ENCODE results near the gene ULK4.

The ULK4 gene

DNA sequence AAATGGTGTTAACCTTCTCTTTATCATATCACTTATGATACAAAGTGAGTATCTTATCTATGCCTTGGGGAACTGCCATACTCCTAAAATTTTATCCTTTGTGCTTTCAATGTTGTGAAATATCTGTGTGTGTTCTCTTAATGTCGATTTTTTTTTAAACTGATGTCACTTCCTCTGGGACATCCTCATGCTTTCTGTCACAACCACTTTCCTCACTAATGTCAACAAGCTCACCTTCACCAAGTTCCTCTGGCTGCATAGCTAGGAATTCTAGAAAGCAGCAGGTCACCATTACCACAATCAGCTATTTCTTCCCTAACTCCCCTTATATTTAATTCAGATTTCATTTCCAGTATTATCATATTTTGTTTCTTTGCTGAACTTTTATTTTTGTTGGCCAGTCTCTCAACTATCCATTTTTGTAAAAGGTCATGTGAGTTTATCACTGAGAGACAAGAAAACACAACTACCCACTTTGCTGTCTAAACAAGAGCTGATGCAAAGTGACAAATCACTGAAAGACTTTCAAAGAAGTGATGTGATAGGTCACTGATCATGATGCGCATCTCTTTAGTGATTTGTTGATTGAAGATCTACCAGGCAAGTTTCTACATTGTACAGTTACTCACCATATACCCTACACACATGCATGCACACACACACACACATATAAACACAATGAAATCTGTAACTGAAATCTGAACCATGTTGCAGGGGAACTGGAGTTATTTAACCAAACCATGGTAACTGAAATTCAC is 369.0 kb downstream of the ULK4 start:
- no peaks in the 10 kb centered on the region for H3K4me1 ChIP-seq (ENCODE audit: control insufficient read depth, insufficient read depth, low read length)
- H3K27me3 ChIP-seq (ENCODE audit: control insufficient read depth, insufficient read depth, low read length) = no peaks in the 10 kb centered on the region
- no peak for DNase-seq (ENCODE audit: low read depth, low spot score)
- no peak overlapping the region for H3K27ac ChIP-seq (ENCODE audit: low read length)
- no CpG with 5 or more reads among the region's 2 CpGs for WGBS (ENCODE audit: insufficient coverage, insufficient read length)
- no peak overlapping the region for H3K4me3 ChIP-seq (ENCODE audit: low read length)
- H3K36me3 ChIP-seq (ENCODE audit: control insufficient read depth, insufficient read depth, low read length) = no peaks in the 10 kb centered on the region
- H3K9me3 ChIP-seq (ENCODE audit: control insufficient read depth, insufficient read depth, low read length) = no peaks in the 10 kb centered on the region

DNA sequence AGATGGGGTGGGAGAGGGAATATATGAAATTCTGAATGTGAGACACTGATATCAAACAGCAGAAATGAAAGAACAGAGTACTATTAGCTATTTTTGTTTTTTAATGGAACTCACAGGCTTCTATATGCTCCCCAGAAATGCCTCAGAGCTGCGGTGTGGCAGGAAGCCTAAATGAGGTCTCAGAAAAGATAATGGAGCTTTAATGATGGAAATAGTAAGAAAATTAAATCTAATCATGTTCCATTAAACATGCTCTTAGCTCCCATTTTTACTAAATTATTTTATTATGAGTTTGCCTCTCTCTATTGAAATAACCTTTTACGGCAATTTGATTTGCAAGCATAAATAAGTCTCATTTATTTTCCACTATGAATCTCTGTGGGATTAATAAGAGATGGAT is 378.9 kb downstream of the ULK4 start:
- Histone ChIP-seq H3K27me3 (ENCODE audit: control insufficient read depth, insufficient read depth, low read length) (no peaks in the 10 kb centered on the region), H3K9me3 (ENCODE audit: control insufficient read depth, insufficient read depth, low read length) (no peaks in the 10 kb centered on the region), H3K27ac (ENCODE audit: low read length) (no peak overlapping the region), H3K4me1 (ENCODE audit: control insufficient read depth, insufficient read depth, low read length) (no peaks in the 10 kb centered on the region; the same call in 1 of the 2 replicates), H3K4me3 (ENCODE audit: low read length) (no peak overlapping the region), H3K36me3 (ENCODE audit: control insufficient read depth, insufficient read depth, low read length) (no peaks in the 10 kb centered on the region)
- no CpG with 5 or more reads among the region's 2 CpGs for WGBS (ENCODE audit: insufficient coverage, insufficient read length)
- no peak for DNase-seq (ENCODE audit: low read depth, low spot score)

DNA sequence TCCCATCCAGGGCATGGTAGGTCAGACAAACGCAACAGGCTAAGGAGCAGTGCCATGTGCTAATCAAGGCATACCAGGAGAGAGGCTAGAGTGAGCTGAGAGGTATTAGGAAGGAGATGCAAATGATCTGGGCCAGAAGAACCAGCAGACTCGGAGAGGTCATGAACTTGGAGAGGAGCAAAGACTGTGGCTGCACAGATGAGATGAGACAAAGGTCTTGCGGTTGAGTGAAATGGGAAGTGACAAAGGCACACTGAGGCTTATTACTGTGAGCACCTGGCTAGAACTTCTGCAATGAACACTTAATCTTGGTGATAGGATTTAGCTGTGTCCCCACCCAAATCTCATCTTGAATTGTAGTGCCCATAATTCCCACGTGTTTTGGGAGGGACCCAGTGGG is 380.2 kb downstream of the ULK4 start:
- no peaks in the 10 kb centered on the region for H3K9me3 ChIP-seq (ENCODE audit: control insufficient read depth, insufficient read depth, low read length)
- DNase-seq (ENCODE audit: low read depth, low spot score) = no peak
- H3K4me3 ChIP-seq (ENCODE audit: low read length) = no peak overlapping the region
- H3K4me1 ChIP-seq (ENCODE audit: control insufficient read depth, insufficient read depth, low read length) = no peaks in the 10 kb centered on the region; the same call in 1 of the 2 replicates
- H3K36me3 ChIP-seq (ENCODE audit: control insufficient read depth, insufficient read depth, low read length) = no peaks in the 10 kb centered on the region
- H3K27ac ChIP-seq (ENCODE audit: low read length) = no peak overlapping the region
- H3K27me3 ChIP-seq (ENCODE audit: control insufficient read depth, insufficient read depth, low read length) = no peaks in the 10 kb centered on the region
- no CpG with 5 or more reads among the region's 4 CpGs for WGBS (ENCODE audit: insufficient coverage, insufficient read length)

DNA sequence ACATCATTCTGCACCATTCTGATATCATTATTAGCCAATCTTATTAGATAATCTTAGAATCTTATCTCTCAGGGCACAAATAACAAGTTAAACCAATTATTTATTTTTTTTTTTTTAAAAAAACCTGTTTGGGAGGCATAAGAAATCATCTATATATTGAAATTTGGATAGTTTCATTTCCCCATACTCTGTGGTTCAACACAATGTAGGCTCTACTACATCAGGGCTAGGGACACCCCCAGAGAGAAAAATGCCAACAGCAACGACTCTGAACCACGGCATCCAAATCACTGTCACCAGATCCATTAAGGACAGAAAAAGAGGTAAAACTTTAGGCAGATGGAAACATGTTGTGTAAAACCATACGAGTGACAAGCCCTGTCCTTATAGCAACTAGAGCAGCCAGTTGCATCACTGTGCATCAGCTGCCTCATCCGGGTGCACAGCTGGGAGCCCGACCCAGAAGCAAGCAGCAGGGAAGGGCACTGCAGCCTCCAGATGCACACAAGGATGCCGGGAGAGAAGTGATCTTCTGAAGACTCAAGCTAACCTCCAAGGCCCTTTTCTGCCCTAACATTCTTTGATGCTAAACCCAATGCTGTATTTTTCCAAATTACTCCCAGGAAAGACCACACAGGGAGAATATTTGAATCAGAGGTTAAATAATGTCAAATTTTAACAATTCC is 381.5 kb downstream of the ULK4 start:
- no peak for DNase-seq (ENCODE audit: low read depth, low spot score)
- WGBS (ENCODE audit: insufficient coverage, insufficient read length) = no CpG with 5 or more reads among the region's 6 CpGs
- Histone ChIP-seq H3K36me3 (ENCODE audit: control insufficient read depth, insufficient read depth, low read length) (no peaks in the 10 kb centered on the region), H3K4me3 (ENCODE audit: low read length) (no peak overlapping the region), H3K27ac (ENCODE audit: low read length) (no peak overlapping the region), H3K4me1 (ENCODE audit: control insufficient read depth, insufficient read depth, low read length) (peaks cover 4% of the 10 kb centered on the region; the same call in 1 of the 2 replicates), H3K27me3 (ENCODE audit: control insufficient read depth, insufficient read depth, low read length) (no peaks in the 10 kb centered on the region), H3K9me3 (ENCODE audit: control insufficient read depth, insufficient read depth, low read length) (no peaks in the 10 kb centered on the region)

DNA sequence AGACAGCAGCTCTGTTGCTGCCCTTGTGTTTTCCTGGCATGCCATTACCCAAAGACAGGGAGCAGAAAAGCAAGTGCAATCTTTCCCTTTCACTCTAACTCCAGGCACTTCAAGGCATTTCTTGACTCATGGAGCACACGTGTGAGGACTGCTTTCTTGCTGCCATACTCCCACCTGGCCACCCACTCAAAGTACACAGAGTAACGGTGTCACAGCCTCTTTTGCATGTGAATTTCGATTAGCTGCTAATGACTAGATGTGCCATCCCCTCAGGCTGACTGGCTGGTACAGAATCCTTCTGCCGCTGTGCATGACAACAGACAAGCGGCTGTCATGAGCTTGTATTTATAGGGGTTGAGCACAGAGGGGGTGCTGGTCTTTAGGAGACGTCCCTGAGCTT is 382.0 kb downstream of the ULK4 start:
- no peak overlapping the region for H3K4me3 ChIP-seq (ENCODE audit: low read length)
- no peaks in the 10 kb centered on the region for H3K36me3 ChIP-seq (ENCODE audit: control insufficient read depth, insufficient read depth, low read length)
- H3K9me3 ChIP-seq (ENCODE audit: control insufficient read depth, insufficient read depth, low read length) = no peaks in the 10 kb centered on the region
- no peak overlapping the region for H3K27ac ChIP-seq (ENCODE audit: low read length)
- peaks cover 5% of the 10 kb centered on the region for H3K4me1 ChIP-seq (ENCODE audit: control insufficient read depth, insufficient read depth, low read length)
- H3K27me3 ChIP-seq (ENCODE audit: control insufficient read depth, insufficient read depth, low read length) = no peaks in the 10 kb centered on the region
- DNase-seq (ENCODE audit: low read depth, low spot score) = no peak
- WGBS (ENCODE audit: insufficient coverage, insufficient read length) = no CpG with 5 or more reads among the region's 6 CpGs

DNA sequence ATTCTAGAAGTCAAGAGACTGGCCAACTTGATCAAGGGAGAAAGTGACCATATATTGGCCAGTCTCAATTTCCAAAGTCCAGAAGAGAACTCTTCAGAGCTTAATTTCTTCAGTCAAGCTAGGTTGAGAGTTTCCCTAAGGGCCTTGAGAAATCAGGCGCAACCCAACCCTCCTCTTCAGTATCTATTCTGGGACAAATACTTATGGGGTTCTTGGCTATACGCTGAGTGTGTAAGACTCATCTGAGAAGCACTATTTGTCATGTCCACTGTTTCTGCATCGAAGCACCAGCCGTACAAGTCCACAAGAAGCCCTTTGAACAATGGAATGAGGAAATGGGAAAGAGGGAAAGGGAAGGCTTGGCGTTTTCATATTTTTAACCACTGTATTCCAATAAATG is 383.1 kb downstream of the ULK4 start:
- Histone ChIP-seq H3K4me1 (ENCODE audit: control insufficient read depth, insufficient read depth, low read length) (peaks cover 8% of the 10 kb centered on the region), H3K4me3 (ENCODE audit: low read length) (no peak overlapping the region), H3K27ac (ENCODE audit: low read length) (no peak overlapping the region), H3K9me3 (ENCODE audit: control insufficient read depth, insufficient read depth, low read length) (no peaks in the 10 kb centered on the region), H3K36me3 (ENCODE audit: control insufficient read depth, insufficient read depth, low read length) (no peaks in the 10 kb centered on the region), H3K27me3 (ENCODE audit: control insufficient read depth, insufficient read depth, low read length) (no peaks in the 10 kb centered on the region)
- no CpG with 5 or more reads among the region's 5 CpGs for WGBS (ENCODE audit: insufficient coverage, insufficient read length)
- DNase-seq (ENCODE audit: low read depth, low spot score) = no peak

DNA sequence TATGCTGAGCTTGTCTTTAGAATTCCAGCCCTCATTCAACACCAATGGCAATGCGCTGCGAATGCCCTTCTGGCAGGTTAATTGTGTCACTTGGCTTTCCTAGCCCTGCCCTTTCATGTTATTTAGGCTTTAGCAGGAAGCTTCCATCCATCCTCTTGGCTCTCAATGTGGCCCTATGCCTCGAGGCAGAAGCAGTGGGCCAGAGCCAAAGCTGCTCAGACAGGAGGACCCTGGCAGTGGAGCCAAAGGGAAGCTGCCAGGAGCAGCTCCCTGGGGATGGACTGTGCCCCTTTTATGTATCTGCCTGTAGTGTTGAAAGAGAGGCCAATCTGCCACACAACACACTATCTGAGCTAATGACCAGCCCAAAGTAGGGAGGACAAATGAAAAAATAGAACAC is 386.2 kb downstream of the ULK4 start:
- WGBS (ENCODE audit: insufficient coverage, insufficient read length) = no CpG with 5 or more reads among the region's 3 CpGs
- H3K36me3 ChIP-seq (ENCODE audit: control insufficient read depth, insufficient read depth, low read length) = no peaks in the 10 kb centered on the region
- DNase-seq (ENCODE audit: low read depth, low spot score) = no peak
- no peaks in the 10 kb centered on the region for H3K27me3 ChIP-seq (ENCODE audit: control insufficient read depth, insufficient read depth, low read length)
- H3K27ac ChIP-seq (ENCODE audit: low read length) = no peak overlapping the region
- H3K4me1 ChIP-seq (ENCODE audit: control insufficient read depth, insufficient read depth, low read length) = peaks cover 8% of the 10 kb centered on the region
- no peak overlapping the region for H3K4me3 ChIP-seq (ENCODE audit: low read length)
- no peaks in the 10 kb centered on the region for H3K9me3 ChIP-seq (ENCODE audit: control insufficient read depth, insufficient read depth, low read length)

DNA sequence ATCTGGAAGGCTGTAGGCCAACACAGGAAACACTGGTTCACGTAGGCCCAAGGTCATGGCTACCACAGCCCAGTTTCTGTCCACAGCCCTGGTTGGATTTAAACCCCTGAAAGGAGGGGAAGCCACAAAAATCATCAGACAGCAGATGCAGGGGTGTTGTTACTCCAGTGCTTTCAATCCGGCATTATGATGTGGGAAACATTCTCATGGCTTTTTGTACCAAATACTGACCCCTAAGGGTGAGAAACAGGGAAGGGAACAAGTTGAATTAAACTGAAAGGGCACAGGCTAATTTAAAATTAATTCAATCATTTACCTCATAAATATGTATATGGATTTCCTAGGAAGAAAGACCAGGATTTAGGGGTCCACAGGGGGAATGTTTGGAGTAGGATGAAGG is 387.0 kb downstream of the ULK4 start:
- H3K4me1 ChIP-seq (ENCODE audit: control insufficient read depth, insufficient read depth, low read length) = peaks cover 8% of the 10 kb centered on the region
- no peaks in the 10 kb centered on the region for H3K9me3 ChIP-seq (ENCODE audit: control insufficient read depth, insufficient read depth, low read length)
- H3K4me3 ChIP-seq (ENCODE audit: low read length) = no peak overlapping the region
- H3K27me3 ChIP-seq (ENCODE audit: control insufficient read depth, insufficient read depth, low read length) = no peaks in the 10 kb centered on the region
- no CpG with 5 or more reads among the region's 2 CpGs for WGBS (ENCODE audit: insufficient coverage, insufficient read length)
- no peak overlapping the region for H3K27ac ChIP-seq (ENCODE audit: low read length)
- no peak for DNase-seq (ENCODE audit: low read depth, low spot score)
- no peaks in the 10 kb centered on the region for H3K36me3 ChIP-seq (ENCODE audit: control insufficient read depth, insufficient read depth, low read length)

DNA sequence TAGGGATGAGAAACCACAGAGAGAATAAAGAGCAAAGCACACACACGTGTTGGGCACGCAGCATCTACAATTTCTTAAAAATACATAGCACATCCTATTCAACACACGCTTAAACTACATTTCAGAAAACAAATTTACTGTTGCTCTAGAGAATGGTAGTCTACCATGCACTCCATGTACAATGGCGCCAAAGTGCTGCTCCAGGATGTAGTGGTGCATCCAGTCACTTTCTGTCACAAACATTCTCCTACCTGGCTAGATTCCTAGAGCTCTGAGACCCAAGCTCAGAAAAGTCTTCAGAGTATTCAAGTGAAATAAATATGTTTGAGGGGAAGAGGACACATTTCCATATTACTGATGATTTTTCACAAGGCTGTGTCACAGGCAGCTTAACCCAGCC is 388.3 kb downstream of the ULK4 start:
- no peak overlapping the region for H3K27ac ChIP-seq (ENCODE audit: low read length)
- no peak overlapping the region for H3K4me3 ChIP-seq (ENCODE audit: low read length)
- no peaks in the 10 kb centered on the region for H3K27me3 ChIP-seq (ENCODE audit: control insufficient read depth, insufficient read depth, low read length)
- WGBS (ENCODE audit: insufficient coverage, insufficient read length) = 100% methylated on average over 1 of the region's 4 CpGs
- DNase-seq (ENCODE audit: low read depth, low spot score) = no peak
- peaks cover 8% of the 10 kb centered on the region for H3K4me1 ChIP-seq (ENCODE audit: control insufficient read depth, insufficient read depth, low read length)
- H3K36me3 ChIP-seq (ENCODE audit: control insufficient read depth, insufficient read depth, low read length) = no peaks in the 10 kb centered on the region
- no peaks in the 10 kb centered on the region for H3K9me3 ChIP-seq (ENCODE audit: control insufficient read depth, insufficient read depth, low read length)

DNA sequence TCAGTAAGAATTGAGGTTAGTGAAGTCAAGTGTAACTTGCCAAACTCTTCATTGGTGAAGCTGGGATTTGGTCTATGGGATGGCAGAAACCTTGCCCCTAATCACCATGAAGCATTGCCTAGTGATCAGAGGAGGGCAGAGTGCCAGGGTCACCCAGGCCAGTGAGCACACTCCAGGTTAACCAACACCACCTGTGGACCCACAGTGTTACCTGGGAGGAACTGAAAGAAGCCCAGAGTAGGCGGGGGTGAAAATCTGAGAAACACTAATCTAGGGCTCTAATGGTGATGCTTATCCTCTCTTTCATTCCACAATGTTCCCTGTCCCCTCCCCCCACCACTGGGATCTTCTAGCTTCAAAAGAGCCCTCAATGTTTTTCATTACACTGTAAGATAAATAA is 389.8 kb downstream of the ULK4 start:
- Histone ChIP-seq H3K36me3 (ENCODE audit: control insufficient read depth, insufficient read depth, low read length) (no peaks in the 10 kb centered on the region), H3K4me1 (ENCODE audit: control insufficient read depth, insufficient read depth, low read length) (peaks cover 8% of the 10 kb centered on the region), H3K27ac (ENCODE audit: low read length) (no peak overlapping the region), H3K9me3 (ENCODE audit: control insufficient read depth, insufficient read depth, low read length) (no peaks in the 10 kb centered on the region), H3K4me3 (ENCODE audit: low read length) (no peak overlapping the region), H3K27me3 (ENCODE audit: control insufficient read depth, insufficient read depth, low read length) (no peaks in the 10 kb centered on the region)
- WGBS (ENCODE audit: insufficient coverage, insufficient read length) = no CpG with 5 or more reads among the region's 1 CpG
- DNase-seq (ENCODE audit: low read depth, low spot score) = no peak
